ENCODE measurements around the gene NANOS3.

The NANOS3 gene

GRCh38 chr19:13880059-13881043, 3.4 kb downstream of the NANOS3 start:
- peak; percentile 82 for TF ChIP-seq FOXP2 (optimal IDR thresholded peaks at IDR 0.05; ENCODE audit: borderline replicate concordance, extremely low read depth, extremely low read length, insufficient read depth)
- no peak for TF ChIP-seq POLR2AphosphoS5 (IDR thresholded peaks at IDR 0.05; ENCODE audit: low read depth, low read length)

- TF ChIP-seq SIN3A (IDR thresholded peaks at IDR 0.05; ENCODE audit: borderline replicate concordance, insufficient read depth, low read length), result no peak
- no peak for TF ChIP-seq FOXP2 (optimal IDR thresholded peaks at IDR 0.05; ENCODE audit: borderline replicate concordance, extremely low read depth, extremely low read length, insufficient read depth)
- no peak for TF ChIP-seq TAF1 (IDR thresholded peaks at IDR 0.05; ENCODE audit: borderline replicate concordance, insufficient read depth, low read length)
- TF ChIP-seq POLR2AphosphoS5 (IDR thresholded peaks at IDR 0.05; ENCODE audit: low read depth, low read length), result no peak
- no peak for TF ChIP-seq REST (IDR thresholded peaks at IDR 0.05; ENCODE audit: insufficient read depth in 1 of 2, low read depth in 2 of 2, low read length in 2 of 2)
Observed at GRCh38 chr19:13881251-13881691, 4.3 kb downstream of the NANOS3 start.

GRCh38 chr19:13881692-13882418, 4.9 kb downstream of the NANOS3 start:
- TF ChIP-seq POLR2AphosphoS5 (IDR thresholded peaks at IDR 0.05; ENCODE audit: low read depth, low read length), result no peak
- no peak for TF ChIP-seq SIN3A (IDR thresholded peaks at IDR 0.05; ENCODE audit: borderline replicate concordance, insufficient read depth, low read length)
- no peak for TF ChIP-seq REST (IDR thresholded peaks at IDR 0.05; ENCODE audit: insufficient read depth in 1 of 2, low read depth in 2 of 2, low read length in 2 of 2)
- TF ChIP-seq FOXP2 (optimal IDR thresholded peaks at IDR 0.05; ENCODE audit: borderline replicate concordance, extremely low read depth, extremely low read length, insufficient read depth), result peak; percentile 60
- TF ChIP-seq TAF1 (IDR thresholded peaks at IDR 0.05; ENCODE audit: borderline replicate concordance, insufficient read depth, low read length), result no peak

GRCh38 chr19:13882419-13882795, 5.5 kb downstream of the NANOS3 start:
- TF ChIP-seq REST (IDR thresholded peaks at IDR 0.05; ENCODE audit: insufficient read depth in 1 of 2, low read depth in 2 of 2, low read length in 2 of 2) (no peak), TAF1 (IDR thresholded peaks at IDR 0.05; ENCODE audit: borderline replicate concordance, insufficient read depth, low read length) (no peak), FOXP2 (optimal IDR thresholded peaks at IDR 0.05; ENCODE audit: borderline replicate concordance, extremely low read depth, extremely low read length, insufficient read depth) (no peak), SIN3A (IDR thresholded peaks at IDR 0.05; ENCODE audit: borderline replicate concordance, insufficient read depth, low read length) (no peak), POLR2AphosphoS5 (IDR thresholded peaks at IDR 0.05; ENCODE audit: low read depth, low read length) (no peak)

GRCh38 chr19:13882836-13883235, 5.9 kb downstream of the NANOS3 start:
- TF ChIP-seq REST (IDR thresholded peaks at IDR 0.05; ENCODE audit: insufficient read depth in 1 of 2, low read depth in 2 of 2, low read length in 2 of 2), result no peak
- TF ChIP-seq SIN3A (IDR thresholded peaks at IDR 0.05; ENCODE audit: borderline replicate concordance, insufficient read depth, low read length), result no peak
- no peak for TF ChIP-seq TAF1 (IDR thresholded peaks at IDR 0.05; ENCODE audit: borderline replicate concordance, insufficient read depth, low read length)
- no peak for TF ChIP-seq POLR2AphosphoS5 (IDR thresholded peaks at IDR 0.05; ENCODE audit: low read depth, low read length)
- no peak for TF ChIP-seq FOXP2 (optimal IDR thresholded peaks at IDR 0.05; ENCODE audit: borderline replicate concordance, extremely low read depth, extremely low read length, insufficient read depth)
